GM12878 (cell line): ENCODE results near the gene ME3. TPM values are rescaled to one million over a fixed set of nuclear protein-coding genes. Genes with fewer than 3 reads are reported as not detected.

ENCODE experiments used
- CREM ChIP-seq: IDR thresholded peaks from 2 replicates; pipeline ENCODE4 v1.6.1; 2014; ENCODE audit warnings: antibody characterized with exemption, low read depth
- NR2C1 ChIP-seq: fragments of 450-650 bp; IDR thresholded peaks from 2 replicates; pipeline ENCODE4 v1.6.1; 2017; ENCODE audit warnings: antibody characterized with exemption, mild to moderate bottlenecking, moderate library complexity
- SUPT20H ChIP-seq: IDR thresholded peaks from 2 replicates; pipeline ENCODE4 v1.6.1; 2011; ENCODE audit warnings: low read depth, mild to moderate bottlenecking, low read length, moderate library complexity, borderline replicate concordance; ENCODE audit not compliant: control insufficient read depth
- polyA plus RNA-seq, 11 experiments: library from polyadenylated mRNA; depleted of rRNA in 4 of 11; unstranded in 6 of 11; stranded (reverse) in 5 of 11; fragments of >200 nt; fragmentation: Nextera tagmentation in 4 of 11; fragmentation: Illumina TruSeq in 1 of 11; extraction: Ambion mirVana in 4 of 11; extraction: Trizol in 1 of 11; gene quantifications; 1 replicate in 1 of 11; 2 replicates in 10 of 11; pipeline versions ENCODE4 v1.2.1 to v1.2.3, GENCODE V29; 2011 to 2016; ENCODE audit warnings: inconsistent platforms in 2 of 11, missing spikeins in 2 of 11, low read depth in 1 of 11
- total RNA-seq, 4 experiments: library from RNA; depleted of rRNA in 3 of 4; stranded (reverse); fragments of >200 nt in 3 of 4; fragmentation: Illumina TruSeq in 1 of 4; extraction: Trizol in 1 of 4; gene quantifications; 2 replicates each; pipeline versions ENCODE4 v1.2.1 to v1.2.3, GENCODE V29; 2013 to 2021
- TF ChIP-seq, protein P1 (sequence below): IDR thresholded peaks from 2 replicates; pipeline ENCODE4 v1.6.1; 2012; ENCODE audit warnings: improper control_type of control experiment, low read depth, low read length; ENCODE audit not compliant: insufficient replicate concordance
- TF ChIP-seq, protein P2 (sequence below): fragments of 450-650 bp; formaldehyde crosslinking; IDR thresholded peaks from 2 replicates; pipeline ENCODE4 v1.4.0; 2020; ENCODE audit warnings: mild to moderate bottlenecking, moderate library complexity

ME3 gene
- total and polyA plus RNA-seq, 10 of the 15 experiments (the other 5 are each of a cell fraction or from before 2014, with no cell fraction given) = 0.06 to 0.40 (median 0.19) TPM; not detected in 2

GRCh38 chr11:86672007-86672621 is at the start of gene ME3 (continued):
- TF ChIP-seq, protein P1, sequence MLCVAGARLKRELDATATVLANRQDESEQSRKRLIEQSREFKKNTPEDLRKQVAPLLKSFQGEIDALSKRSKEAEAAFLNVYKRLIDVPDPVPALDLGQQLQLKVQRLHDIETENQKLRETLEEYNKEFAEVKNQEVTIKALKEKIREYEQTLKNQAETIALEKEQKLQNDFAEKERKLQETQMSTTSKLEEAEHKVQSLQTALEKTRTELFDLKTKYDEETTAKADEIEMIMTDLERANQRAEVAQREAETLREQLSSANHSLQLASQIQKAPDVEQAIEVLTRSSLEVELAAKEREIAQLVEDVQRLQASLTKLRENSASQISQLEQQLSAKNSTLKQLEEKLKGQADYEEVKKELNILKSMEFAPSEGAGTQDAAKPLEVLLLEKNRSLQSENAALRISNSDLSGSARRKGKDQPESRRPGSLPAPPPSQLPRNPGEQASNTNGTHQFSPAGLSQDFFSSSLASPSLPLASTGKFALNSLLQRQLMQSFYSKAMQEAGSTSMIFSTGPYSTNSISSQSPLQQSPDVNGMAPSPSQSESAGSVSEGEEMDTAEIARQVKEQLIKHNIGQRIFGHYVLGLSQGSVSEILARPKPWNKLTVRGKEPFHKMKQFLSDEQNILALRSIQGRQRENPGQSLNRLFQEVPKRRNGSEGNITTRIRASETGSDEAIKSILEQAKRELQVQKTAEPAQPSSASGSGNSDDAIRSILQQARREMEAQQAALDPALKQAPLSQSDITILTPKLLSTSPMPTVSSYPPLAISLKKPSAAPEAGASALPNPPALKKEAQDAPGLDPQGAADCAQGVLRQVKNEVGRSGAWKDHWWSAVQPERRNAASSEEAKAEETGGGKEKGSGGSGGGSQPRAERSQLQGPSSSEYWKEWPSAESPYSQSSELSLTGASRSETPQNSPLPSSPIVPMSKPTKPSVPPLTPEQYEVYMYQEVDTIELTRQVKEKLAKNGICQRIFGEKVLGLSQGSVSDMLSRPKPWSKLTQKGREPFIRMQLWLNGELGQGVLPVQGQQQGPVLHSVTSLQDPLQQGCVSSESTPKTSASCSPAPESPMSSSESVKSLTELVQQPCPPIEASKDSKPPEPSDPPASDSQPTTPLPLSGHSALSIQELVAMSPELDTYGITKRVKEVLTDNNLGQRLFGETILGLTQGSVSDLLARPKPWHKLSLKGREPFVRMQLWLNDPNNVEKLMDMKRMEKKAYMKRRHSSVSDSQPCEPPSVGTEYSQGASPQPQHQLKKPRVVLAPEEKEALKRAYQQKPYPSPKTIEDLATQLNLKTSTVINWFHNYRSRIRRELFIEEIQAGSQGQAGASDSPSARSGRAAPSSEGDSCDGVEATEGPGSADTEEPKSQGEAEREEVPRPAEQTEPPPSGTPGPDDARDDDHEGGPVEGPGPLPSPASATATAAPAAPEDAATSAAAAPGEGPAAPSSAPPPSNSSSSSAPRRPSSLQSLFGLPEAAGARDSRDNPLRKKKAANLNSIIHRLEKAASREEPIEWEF = no peak
- TF ChIP-seq CREM (no peak), NR2C1 (no peak), SUPT20H (no peak)
- TF ChIP-seq, protein P2, sequence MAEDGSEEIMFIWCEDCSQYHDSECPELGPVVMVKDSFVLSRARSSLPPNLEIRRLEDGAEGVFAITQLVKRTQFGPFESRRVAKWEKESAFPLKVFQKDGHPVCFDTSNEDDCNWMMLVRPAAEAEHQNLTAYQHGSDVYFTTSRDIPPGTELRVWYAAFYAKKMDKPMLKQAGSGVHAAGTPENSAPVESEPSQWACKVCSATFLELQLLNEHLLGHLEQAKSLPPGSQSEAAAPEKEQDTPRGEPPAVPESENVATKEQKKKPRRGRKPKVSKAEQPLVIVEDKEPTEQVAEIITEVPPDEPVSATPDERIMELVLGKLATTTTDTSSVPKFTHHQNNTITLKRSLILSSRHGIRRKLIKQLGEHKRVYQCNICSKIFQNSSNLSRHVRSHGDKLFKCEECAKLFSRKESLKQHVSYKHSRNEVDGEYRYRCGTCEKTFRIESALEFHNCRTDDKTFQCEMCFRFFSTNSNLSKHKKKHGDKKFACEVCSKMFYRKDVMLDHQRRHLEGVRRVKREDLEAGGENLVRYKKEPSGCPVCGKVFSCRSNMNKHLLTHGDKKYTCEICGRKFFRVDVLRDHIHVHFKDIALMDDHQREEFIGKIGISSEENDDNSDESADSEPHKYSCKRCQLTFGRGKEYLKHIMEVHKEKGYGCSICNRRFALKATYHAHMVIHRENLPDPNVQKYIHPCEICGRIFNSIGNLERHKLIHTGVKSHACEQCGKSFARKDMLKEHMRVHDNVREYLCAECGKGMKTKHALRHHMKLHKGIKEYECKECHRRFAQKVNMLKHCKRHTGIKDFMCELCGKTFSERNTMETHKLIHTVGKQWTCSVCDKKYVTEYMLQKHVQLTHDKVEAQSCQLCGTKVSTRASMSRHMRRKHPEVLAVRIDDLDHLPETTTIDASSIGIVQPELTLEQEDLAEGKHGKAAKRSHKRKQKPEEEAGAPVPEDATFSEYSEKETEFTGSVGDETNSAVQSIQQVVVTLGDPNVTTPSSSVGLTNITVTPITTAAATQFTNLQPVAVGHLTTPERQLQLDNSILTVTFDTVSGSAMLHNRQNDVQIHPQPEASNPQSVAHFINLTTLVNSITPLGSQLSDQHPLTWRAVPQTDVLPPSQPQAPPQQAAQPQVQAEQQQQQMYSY (CRISPR knock-in tag) = no peak
